Breast epithelium (tissue), 4 donors: ENCODE data around the gene PLPP3. TPM values are rescaled to one million over a fixed set of nuclear protein-coding genes. Genes with fewer than 3 reads are reported as not detected.

Source experiments
- DNase-seq, 2 donors: peaks; one replicate each; pipeline ENCODE4 v3.0.0-alpha.2; 2019; ENCODE audit warnings: low spot score in 2 of 2
- H3K27ac ChIP-seq, 2 donors: fragments of 200-600 bp; sonication (generic) in 1 of 2; one replicate each; pipeline ENCODE4 v1.5.1; 2016 to 2019; ENCODE audit warnings: mild to moderate bottlenecking in 1 of 2
- H3K27me3 ChIP-seq, 2 donors: fragments of 200-600 bp; sonication (generic) in 1 of 2; one replicate each; pipeline versions ENCODE4 v1.5.1 to v1.6.0; 2017 to 2019; ENCODE audit warnings: control low read depth in 1 of 2, mild to moderate bottlenecking in 1 of 2
- H3K36me3 ChIP-seq: fragments of 200-600 bp; one replicate; pipeline ENCODE4 v1.5.1; 2019
- H3K4me1 ChIP-seq, 2 donors: fragments of 200-600 bp; sonication (generic); one replicate each; pipeline ENCODE4 v1.5.1; 2016 to 2019; ENCODE audit warnings: control low read depth in 1 of 2
- H3K4me3 ChIP-seq, 3 donors: fragments of 200-600 bp; sonication (generic); 1 replicate in 2 of 3; 2 replicates in 1 of 3; pipeline ENCODE4 v1.5.1; 2016 to 2019; ENCODE audit warnings: mild to moderate bottlenecking in 3 of 3, moderate library complexity in 2 of 3
- H3K9me3 ChIP-seq, 2 donors: fragments of 200-600 bp; sonication (generic) in 1 of 2; one replicate each; pipeline ENCODE4 v1.5.1; 2016 to 2019; ENCODE audit warnings: control low read depth in 1 of 2
- CTCF ChIP-seq, 3 donors: fragments of 450-650 bp; IDR thresholded peaks; one replicate each; pipeline ENCODE4 v1.5.1; 2016 to 2017; ENCODE audit warnings: antibody characterized with exemption in 3 of 3, mild to moderate bottlenecking in 3 of 3, moderate library complexity in 3 of 3
- POLR2A ChIP-seq: fragments of 450-650 bp; IDR thresholded peaks from one replicate; pipeline ENCODE4 v1.6.1; 2016; ENCODE audit warnings: antibody characterized with exemption, mild to moderate bottlenecking, moderate library complexity
- POLR2AphosphoS5 ChIP-seq, 3 donors: sonication (generic); formaldehyde crosslinking; IDR thresholded peaks; one replicate each; pipeline ENCODE4 v1.6.1; 2017; ENCODE audit warnings: antibody characterized with exemption in 3 of 3
- intact Hi-C: fragments of 100-400 bp; cut with DNase I; formaldehyde crosslinking; loops from one replicate; pipeline ENCODE4 v1.15.1; 2023; ENCODE audit warnings: low total_unique reads
- total RNA-seq, 3 donors: library from RNA; depleted of rRNA; stranded (reverse); fragments of >200 nt; gene quantifications; one replicate each; pipeline ENCODE4 v1.1.0, GENCODE V29; 2016

The PLPP3 gene
- total RNA-seq, 3 donors from 2014 or later: 122 to 275 (median 127) TPM

GRCh38 chr1:56507925-56508522 lies 71.3 kb downstream of the PLPP3 start:
- Histone ChIP-seq H3K27ac (peak overlapping the region in 1 of 2 donors; percentile 57), H3K36me3 (no peaks in the 10 kb centered on the region), H3K4me3 (no peak overlapping the region)

GRCh38 chr1:56506951-56507491 lies 72.3 kb downstream of the PLPP3 start:
- Histone ChIP-seq H3K9me3 (no peaks in the 10 kb centered on the region), H3K27ac (peak overlapping the region in 1 of 2 donors; percentile 13), H3K4me3 (no peak overlapping the region), H3K27me3 (no peaks in the 10 kb centered on the region), H3K36me3 (no peaks in the 10 kb centered on the region), H3K4me1 (no peaks in the 10 kb centered on the region)
- TF ChIP-seq POLR2AphosphoS5 (IDR thresholded peaks at IDR 0.05) (no peak), POLR2A (no peak), CTCF (IDR thresholded peaks at IDR 0.05) (no peak)
- DNase-seq: no peak
- intact Hi-C loops: no loop called here

More at GRCh38 chr1:56507925-56508522, 71.3 kb downstream of the PLPP3 start:
- TF ChIP-seq CTCF (IDR thresholded peaks at IDR 0.05) (no peak), POLR2AphosphoS5 (IDR thresholded peaks at IDR 0.05) (no peak), POLR2A (no peak)
- H3K27me3 ChIP-seq: no peaks in the 10 kb centered on the region
- intact Hi-C loops: no loop called here
- no peaks in the 10 kb centered on the region for H3K9me3 ChIP-seq
- H3K4me1 ChIP-seq: no peaks in the 10 kb centered on the region
- no peak for DNase-seq

GRCh38 chr1:56505792-56506743 lies 73.3 kb downstream of the PLPP3 start:
- H3K27ac ChIP-seq: peak overlapping the region in 1 of 2 donors; percentile 13
- TF ChIP-seq CTCF (IDR thresholded peaks at IDR 0.05) (no peak), POLR2AphosphoS5 (IDR thresholded peaks at IDR 0.05) (peak in 1 of 3 donors; percentile 22), POLR2A (no peak)
- no peaks in the 10 kb centered on the region for H3K27me3 ChIP-seq
- H3K9me3 ChIP-seq: no peaks in the 10 kb centered on the region
- no peak for DNase-seq
- H3K4me3 ChIP-seq: no peak overlapping the region
- H3K4me1 ChIP-seq: no peaks in the 10 kb centered on the region
- no peaks in the 10 kb centered on the region for H3K36me3 ChIP-seq
- intact Hi-C loops: no loop called here

GRCh38 chr1:56502700-56503245 lies 76.6 kb downstream of the PLPP3 start:
- Histone ChIP-seq H3K4me1 (no peaks in the 10 kb centered on the region), H3K9me3 (no peaks in the 10 kb centered on the region), H3K27ac (no peak overlapping the region), H3K4me3 (no peak overlapping the region), H3K36me3 (no peaks in the 10 kb centered on the region), H3K27me3 (no peaks in the 10 kb centered on the region)
- intact Hi-C loops: no loop called here
- no peak for DNase-seq
- TF ChIP-seq POLR2AphosphoS5 (IDR thresholded peaks at IDR 0.05): no peak
- TF ChIP-seq CTCF (IDR thresholded peaks at IDR 0.05): no peak
- no peak for TF ChIP-seq POLR2A
